HCT116 (cell line): ENCODE measurements around the gene SMTNL2. TPM values are rescaled to one million over a fixed set of nuclear protein-coding genes. Genes with fewer than 3 reads are reported as not detected.

Source experiments
- ATAC-seq: fragments of 200-7000 bp; cut with Tn5 transposase; 2 replicates; pipeline ENCODE4 v1.9.1; 2020; ENCODE audit warnings: mild to moderate bottlenecking, moderate library complexity
- BruUV-seq: library from RNA; stranded (reverse); fragments of 400-500 nt; replicated peaks from 2 replicates; lab custom pipeline; 2021; lab: Mats Ljungman, UMichigan
- CTCF ChIA-PET: fragments of 300-600 bp; sonication (Branson Sonifier 250); formaldehyde crosslinking; loops from one replicate; lab custom pipeline; 2021; ENCODE audit warnings: antibody characterized with exemption; lab: Charles Lee
- POLR2A ChIA-PET: fragments of 300-600, 350-600 bp; sonication (Branson Sonifier 250); formaldehyde crosslinking; loops from one replicate; lab custom pipeline; 2021; ENCODE audit warnings: antibody characterized with exemption; lab: Charles Lee
- RAD21 ChIA-PET, 2 experiments: fragments of 300-600 bp; sonication (Branson Sonifier 250); formaldehyde crosslinking; loops; one replicate each; lab custom pipeline; 2023; ENCODE audit warnings: low total read pairs in 2 of 2; ENCODE audit not compliant: uncharacterized antibody in 2 of 2, unreplicated experiment in 2 of 2, low non-redundant PET in 1 of 2; lab: Charles Lee
- DNase-seq: peaks from one replicate; pipeline ENCODE4 v3.0.0-alpha.2; 2010; ENCODE audit warnings: low read depth, low spot score
- H2AFZ ChIP-seq: fragments of 200-600 bp; shearing (Covaris generic), sonication (generic); 2 replicates; pipeline ENCODE4 v1.6.1; 2017; ENCODE audit warnings: low read depth, mixed run types, mixed read lengths, antibody characterized with exemption, low read length; ENCODE audit not compliant: poor library complexity, severe bottlenecking
- H3K27ac ChIP-seq: 2 replicates; pipeline ENCODE4 v1.5.1; 2012; ENCODE audit warnings: low read depth, low read length
- H3K27me3 ChIP-seq: fragments of 200-600 bp; sonication (generic); 2 replicates; pipeline ENCODE4 v1.6.1; 2016; ENCODE audit warnings: mixed run types, low read length, mixed read lengths; ENCODE audit not compliant: insufficient read depth
- H3K36me3 ChIP-seq, 2 experiments: fragments of 200-500 bp in 1 of 2; fragments of 200-600 bp in 1 of 2; sonication (Bioruptor generic) in 1 of 2; sonication (generic) in 1 of 2; 2 replicates each; pipeline versions ENCODE4 v1.5.1 to v1.6.1; 2014 to 2016; ENCODE audit warnings: low read length in 2 of 2, inconsistent platforms in 1 of 2, mixed read lengths in 1 of 2, mixed run types in 1 of 2; ENCODE audit not compliant: insufficient read depth in 2 of 2, control insufficient read depth in 1 of 2
- H3K4me1 ChIP-seq, 2 experiments: fragments of 200-600 bp in 1 of 2; sonication (generic) in 1 of 2; 2 replicates each; pipeline versions ENCODE4 v1.5.1 to v1.6.1; 2012 to 2017; ENCODE audit warnings: low read length in 2 of 2, inconsistent platforms in 1 of 2, mild to moderate bottlenecking in 1 of 2, mixed read lengths in 1 of 2, mixed run types in 1 of 2, moderate library complexity in 1 of 2; ENCODE audit not compliant: insufficient read depth in 2 of 2, control insufficient read depth in 1 of 2
- H3K4me2 ChIP-seq: fragments of 200-600 bp; sonication (generic); 2 replicates; pipeline ENCODE4 v1.6.1; 2017; ENCODE audit warnings: mixed run types, low read length, mixed read lengths
- H3K4me3 ChIP-seq, 2 experiments: fragments of 200-600 bp in 1 of 2; sonication (generic) in 1 of 2; replicated peaks in 1 of 2; 2 replicates each; pipeline ENCODE4 v1.5.1; 2011 to 2016; ENCODE audit warnings: low read length in 2 of 2, control low read depth in 1 of 2, low read depth in 1 of 2, mild to moderate bottlenecking in 1 of 2, mixed read lengths in 1 of 2, mixed run types in 1 of 2
- H3K79me2 ChIP-seq: fragments of 200-600 bp; sonication (generic); 2 replicates; pipeline ENCODE4 v1.6.1; 2017; ENCODE audit warnings: mild to moderate bottlenecking, mixed run types, low read length, moderate library complexity, mixed read lengths; ENCODE audit not compliant: insufficient read depth
- H3K9ac ChIP-seq: fragments of 200-600 bp; sonication (generic); 2 replicates; pipeline ENCODE4 v1.6.1; 2016; ENCODE audit warnings: low read length, mixed read lengths
- H3K9me2 ChIP-seq: fragments of 200-600 bp; sonication (generic), shearing (Covaris generic); 2 replicates; pipeline ENCODE4 v1.6.1; 2017; ENCODE audit warnings: mixed run types, mild to moderate bottlenecking, moderate library complexity; ENCODE audit not compliant: insufficient read depth
- H3K9me3 ChIP-seq, 2 experiments: fragments of 200-500 bp in 1 of 2; fragments of 200-600 bp in 1 of 2; sonication (Bioruptor generic) in 1 of 2; sonication (generic) in 1 of 2; 2 replicates each; pipeline ENCODE4 v1.6.1; 2014 to 2017; ENCODE audit warnings: low read length in 2 of 2, mixed read lengths in 2 of 2, inconsistent platforms in 1 of 2, low read depth in 1 of 2, mild to moderate bottlenecking in 1 of 2, mixed run types in 1 of 2, moderate library complexity in 1 of 2; ENCODE audit not compliant: control insufficient read depth in 1 of 2, insufficient read depth in 1 of 2
- H4K20me1 ChIP-seq: fragments of 200-600 bp; sonication (generic), shearing (Covaris generic); 2 replicates; pipeline ENCODE4 v1.6.1; 2017; ENCODE audit warnings: mixed run types, mild to moderate bottlenecking, moderate library complexity; ENCODE audit not compliant: insufficient read depth
- CBX3 ChIP-seq: IDR thresholded peaks from 2 replicates; pipeline ENCODE4 v1.6.1; 2012; ENCODE audit warnings: low read depth
- EZH2phosphoT487 ChIP-seq: fragments of 200-600 bp; IDR thresholded peaks from 2 replicates; pipeline ENCODE4 v1.6.1; 2018; ENCODE audit warnings: antibody characterized with exemption, borderline replicate concordance
- FOSL1 ChIP-seq: IDR thresholded peaks from 2 replicates; pipeline ENCODE4 v1.6.1; 2012; ENCODE audit warnings: low read depth
- JUND ChIP-seq: IDR thresholded peaks from 2 replicates; pipeline ENCODE4 v1.6.1; 2012
- REST ChIP-seq: IDR thresholded peaks from 2 replicates; pipeline ENCODE4 v1.6.1; 2012; ENCODE audit warnings: low read depth
- intact Hi-C: fragments of 100-400 bp; cut with micrococcal nuclease; formaldehyde crosslinking; loops from 2 replicates; pipeline ENCODE4 v1.10.0; 2022
- total RNA-seq: library from RNA; stranded (reverse); gene quantifications from one replicate; pipeline ENCODE4 v1.2.1, GENCODE V29; 2021; ENCODE audit not compliant: unreplicated experiment

Gene SMTNL2
- total RNA-seq, 1 experiment from 2014 or later = 2.3 TPM

GRCh38 chr17:4558347-4558971, 25.9 kb upstream of the SMTNL2 start:
- no peaks in the 10 kb centered on the region for H3K9me3 ChIP-seq
- ChIA-PET CTCF (no interaction called here), RAD21 (no interaction called here), POLR2A (no interaction called here)
- BruUV-seq = no TSS peak
- H3K27ac ChIP-seq = no peak overlapping the region
- intact Hi-C loops = no loop called here
- no peak overlapping the region for H3K4me2 ChIP-seq
- H2AFZ ChIP-seq = no peak overlapping the region
- H3K27me3 ChIP-seq = no peaks in the 10 kb centered on the region
- no peak overlapping the region for H3K9ac ChIP-seq
- H4K20me1 ChIP-seq = no peaks in the 10 kb centered on the region
- H3K4me3 ChIP-seq = no peak overlapping the region
- H3K9me2 ChIP-seq = no peaks in the 10 kb centered on the region
- no peak for ATAC-seq
- H3K79me2 ChIP-seq = peaks cover 23% of the 10 kb centered on the region
- DNase-seq = no peak
- peaks cover 0 to 13% of the 10 kb centered on the region in 2 experiments; a peak in 2 of 4 replicates for H3K36me3 ChIP-seq
- no peak for TF ChIP-seq JUND
- no peak for TF ChIP-seq CBX3
- TF ChIP-seq EZH2phosphoT487 = no peak
- no peak for TF ChIP-seq FOSL1
- TF ChIP-seq REST = no peak
- H3K4me1 ChIP-seq = peaks cover 6 to 16% of the 10 kb centered on the region in 2 experiments; a peak in 3 of 4 replicates
